HG02571 (cell line): Measurements from ENCODE around the gene TUBB6.
A peak's percentile ranks its signal among the peaks of the same experiment; 100 is the strongest.

Experiments
- ATAC-seq: cut with Tn5 transposase; IDR thresholded peaks from one replicate; pipeline ENCODE4 v1.9.1; 2021; ENCODE audit warnings: mild to moderate bottlenecking, moderate library complexity; ENCODE audit not compliant: unreplicated experiment

Gene TUBB6

GRCh38 chr18:12313530-12314245 lies 5.6 kb downstream of the TUBB6 start:
- no peak for ATAC-seq

- no peak for ATAC-seq
These were observed 6.7 kb downstream of the TUBB6 start for GRCh38 chr18:12314591-12315305.

GRCh38 chr18:12315490-12315889 lies 7.4 kb downstream of the TUBB6 start:
- ATAC-seq = no peak

- ATAC-seq = no peak
These were observed 7.9 kb downstream of the TUBB6 start for GRCh38 chr18:12315911-12316310.

GRCh38 chr18:12317664-12318333 lies 9.8 kb downstream of the TUBB6 start:
- no peak for ATAC-seq

- ATAC-seq = no peak
These were observed 10.3 kb downstream of the TUBB6 start for GRCh38 chr18:12318334-12318697.

- ATAC-seq = no peak
These were observed 10.8 kb downstream of the TUBB6 start for GRCh38 chr18:12318857-12319256.

- ATAC-seq = no peak
These were observed 13.3 kb downstream of the TUBB6 start for GRCh38 chr18:12321333-12321732.

- ATAC-seq = no peak
These were observed 17.1 kb downstream of the TUBB6 start for GRCh38 chr18:12324991-12325725.

GRCh38 chr18:12325726-12326245 lies 17.7 kb downstream of the TUBB6 start:
- ATAC-seq = no peak

GRCh38 chr18:12326711-12327460 lies 18.8 kb downstream of the TUBB6 start:
- no peak for ATAC-seq

- peak; percentile 63 for ATAC-seq
These were observed 19.6 kb downstream of the TUBB6 start for GRCh38 chr18:12327510-12328178.

- ATAC-seq = no peak
These were observed 20.3 kb downstream of the TUBB6 start for GRCh38 chr18:12328179-12328823.

- no peak for ATAC-seq
These were observed 21.2 kb downstream of the TUBB6 start for GRCh38 chr18:12329125-12329698.

- no peak for ATAC-seq
These were observed 22.7 kb downstream of the TUBB6 start for GRCh38 chr18:12330766-12331165.

- no peak for ATAC-seq
These were observed 25.7 kb downstream of the TUBB6 start for GRCh38 chr18:12333506-12334290.

- no peak for ATAC-seq
These were observed 26.3 kb downstream of the TUBB6 start for GRCh38 chr18:12334366-12334808.

GRCh38 chr18:12334863-12335262 lies 26.8 kb downstream of the TUBB6 start:
- ATAC-seq = no peak
